GM23338 (cell line): Measurements from ENCODE around the gene SFT2D1. TPM values are rescaled to one million over a fixed set of nuclear protein-coding genes. Genes with fewer than 3 reads are reported as not detected.

Experiments
- ATAC-seq: fragments of 200-7000 bp; cut with Tn5 transposase; 3 replicates; pipeline ENCODE4 v1.9.1; 2020
- DNase-seq: peaks from one replicate; pipeline ENCODE4 v3.0.0-alpha.2; 2015; ENCODE audit warnings: low spot score
- H2AFZ ChIP-seq: fragments of 200-600 bp; sonication (generic); 2 replicates; pipeline ENCODE4 v1.8.0; 2016; ENCODE audit warnings: antibody characterized with exemption, mild to moderate bottlenecking, moderate library complexity
- H3F3A ChIP-seq: fragments of 200-600 bp; sonication (generic); replicated peaks from 2 replicates; pipeline ENCODE4 v1.8.0; 2017; ENCODE audit warnings: antibody characterized with exemption, mixed run types, low read depth
- H3K27ac ChIP-seq: fragments of 200-600 bp; sonication (generic); 2 replicates; pipeline ENCODE4 v1.6.1; 2016; ENCODE audit warnings: low read depth
- H3K27me3 ChIP-seq: fragments of 200-600 bp; sonication (generic); 2 replicates; pipeline ENCODE4 v1.8.0; 2016; ENCODE audit warnings: mild to moderate bottlenecking, mixed run types, moderate library complexity; ENCODE audit not compliant: insufficient read depth
- H3K36me3 ChIP-seq: fragments of 200-600 bp; sonication (generic); 2 replicates; pipeline ENCODE4 v1.8.0; 2016; ENCODE audit warnings: mild to moderate bottlenecking; ENCODE audit not compliant: insufficient read depth
- H3K4me1 ChIP-seq: fragments of 200-600 bp; sonication (generic); 2 replicates; pipeline ENCODE4 v1.8.0; 2016; ENCODE audit warnings: mild to moderate bottlenecking, moderate library complexity; ENCODE audit not compliant: insufficient read depth
- H3K4me2 ChIP-seq: fragments of 200-600 bp; sonication (generic); 2 replicates; pipeline ENCODE4 v1.7.1; 2017; ENCODE audit warnings: mixed run types
- H3K4me3 ChIP-seq: fragments of 200-600 bp; sonication (generic); 2 replicates; pipeline ENCODE4 v1.6.1; 2016; ENCODE audit warnings: mixed run types
- H3K79me2 ChIP-seq: fragments of 200-600 bp; sonication (generic); replicated peaks from 2 replicates; pipeline ENCODE4 v1.8.0; 2017; ENCODE audit warnings: mild to moderate bottlenecking; ENCODE audit not compliant: insufficient read depth
- H3K9me2 ChIP-seq: fragments of 200-600 bp; sonication (generic); 2 replicates; pipeline ENCODE4 v1.8.0; 2017; ENCODE audit not compliant: insufficient read depth
- H4K20me1 ChIP-seq: fragments of 200-600 bp; sonication (generic); replicated peaks from 2 replicates; pipeline ENCODE4 v1.8.0; 2017; ENCODE audit warnings: mild to moderate bottlenecking; ENCODE audit not compliant: insufficient read depth
- H3K27ac Mint-ChIP-seq: 2 replicates; pipeline ENCODE4 v1.8.0; 2020; ENCODE audit warnings: inconsistent platforms, mild to moderate bottlenecking, moderate library complexity, mixed read lengths
- H3K27me3 Mint-ChIP-seq: 3 replicates; pipeline ENCODE4 v1.8.0; 2022; ENCODE audit warnings: low read depth, mild to moderate bottlenecking, moderate library complexity, mixed read lengths, inconsistent platforms; ENCODE audit not compliant: insufficient read depth, poor library complexity
- H3K36me3 Mint-ChIP-seq: 3 replicates; pipeline ENCODE4 v1.8.0; 2021; ENCODE audit warnings: low read depth, mild to moderate bottlenecking, inconsistent platforms, moderate library complexity, mixed read lengths
- H3K4me1 Mint-ChIP-seq: 3 replicates; pipeline ENCODE4 v1.8.0; 2020; ENCODE audit warnings: mild to moderate bottlenecking, inconsistent platforms, mixed read lengths
- H3K4me3 Mint-ChIP-seq: 3 replicates; pipeline ENCODE4 v1.8.0; 2021; ENCODE audit warnings: moderate library complexity, mild to moderate bottlenecking, inconsistent platforms, mixed read lengths
- H3K9me3 Mint-ChIP-seq: 3 replicates; pipeline ENCODE4 v1.8.0; 2020; ENCODE audit warnings: moderate library complexity, mild to moderate bottlenecking, inconsistent platforms, mixed read lengths
- EZH2 ChIP-seq: fragments of 200-600 bp; sonication (generic); IDR thresholded peaks from one replicate; pipeline ENCODE4 v1.8.0; 2017; ENCODE audit warnings: antibody characterized with exemption, mild to moderate bottlenecking, low read depth; ENCODE audit not compliant: unreplicated experiment
- EZH2phosphoT487 ChIP-seq: fragments of 200-600 bp; sonication (generic); IDR thresholded peaks from one replicate; pipeline ENCODE4 v1.8.1; 2018; ENCODE audit warnings: antibody characterized with exemption; ENCODE audit not compliant: unreplicated experiment
- JUNB ChIP-seq: IDR thresholded peaks from one replicate; pipeline ENCODE4 v1.6.1; 2016; ENCODE audit warnings: antibody characterized with exemption; ENCODE audit not compliant: unreplicated experiment
- NANOG ChIP-seq: IDR thresholded peaks from 2 replicates; pipeline ENCODE4 v1.6.1; 2016; ENCODE audit warnings: antibody characterized with exemption, borderline replicate concordance
- POLR2AphosphoS5 ChIP-seq: IDR thresholded peaks from 2 replicates; pipeline ENCODE4 v1.6.1; 2016; ENCODE audit warnings: antibody characterized with exemption, low read depth
- STAT1 ChIP-seq: IDR thresholded peaks from one replicate; pipeline ENCODE4 v1.6.1; 2016; ENCODE audit warnings: antibody characterized with exemption; ENCODE audit not compliant: unreplicated experiment
- ZNF114 ChIP-seq: fragments of 250-450 bp; sonication (Bioruptor Pico); IDR thresholded peaks from 2 replicates; pipeline ENCODE4 v1.5.0; 2020; ENCODE audit warnings: mild to moderate bottlenecking, moderate library complexity
- ZNF331 ChIP-seq: fragments of 250-450 bp; sonication (Bioruptor Pico); IDR thresholded peaks from 2 replicates; pipeline ENCODE4 v1.5.0; 2020; ENCODE audit warnings: low read depth, mild to moderate bottlenecking, moderate library complexity
- polyA plus RNA-seq: library from polyadenylated mRNA; unstranded; fragments of >200 nt; fragmentation: Nextera tagmentation; extraction: Ambion mirVana; gene quantifications from 2 replicates; pipeline ENCODE4 v1.2.1, GENCODE V29; 2016
- total RNA-seq: library from RNA; depleted of rRNA; stranded (reverse); fragments of >200 nt; shearing (Covaris generic); gene quantifications from 2 replicates; pipeline ENCODE4 v1.2.3, GENCODE V29; 2014
- TF ChIP-seq, protein P1 (sequence below), 2 experiments: fragments of 200-600 bp in 1 of 2; sonication (generic) in 1 of 2; conservative IDR thresholded peaks; 2 replicates each; pipeline versions ENCODE4 v1.5.1 to v1.6.1; 2016 to 2017; ENCODE audit warnings: antibody characterized with exemption in 2 of 2, low read depth in 2 of 2, mild to moderate bottlenecking in 2 of 2, moderate library complexity in 1 of 2
- TF ChIP-seq, protein P2 (sequence below): IDR thresholded peaks from one replicate; pipeline ENCODE4 v1.6.1; 2018; ENCODE audit warnings: antibody characterized with exemption; ENCODE audit not compliant: unreplicated experiment
- TF ChIP-seq, protein P3 (sequence below): fragments of 250-450 bp; sonication (Bioruptor Pico); IDR thresholded peaks from 2 replicates; pipeline ENCODE4 v1.5.0; 2020; ENCODE audit warnings: mild to moderate bottlenecking, moderate library complexity
- TF ChIP-seq, protein P4 (sequence below): IDR thresholded peaks from 2 replicates; pipeline ENCODE4 v1.6.1; 2016; ENCODE audit warnings: antibody characterized with exemption

SFT2D1 gene
- total and polyA plus RNA-seq, 2 experiments from 2014 or later: 74.7 to 120 TPM

DNA sequence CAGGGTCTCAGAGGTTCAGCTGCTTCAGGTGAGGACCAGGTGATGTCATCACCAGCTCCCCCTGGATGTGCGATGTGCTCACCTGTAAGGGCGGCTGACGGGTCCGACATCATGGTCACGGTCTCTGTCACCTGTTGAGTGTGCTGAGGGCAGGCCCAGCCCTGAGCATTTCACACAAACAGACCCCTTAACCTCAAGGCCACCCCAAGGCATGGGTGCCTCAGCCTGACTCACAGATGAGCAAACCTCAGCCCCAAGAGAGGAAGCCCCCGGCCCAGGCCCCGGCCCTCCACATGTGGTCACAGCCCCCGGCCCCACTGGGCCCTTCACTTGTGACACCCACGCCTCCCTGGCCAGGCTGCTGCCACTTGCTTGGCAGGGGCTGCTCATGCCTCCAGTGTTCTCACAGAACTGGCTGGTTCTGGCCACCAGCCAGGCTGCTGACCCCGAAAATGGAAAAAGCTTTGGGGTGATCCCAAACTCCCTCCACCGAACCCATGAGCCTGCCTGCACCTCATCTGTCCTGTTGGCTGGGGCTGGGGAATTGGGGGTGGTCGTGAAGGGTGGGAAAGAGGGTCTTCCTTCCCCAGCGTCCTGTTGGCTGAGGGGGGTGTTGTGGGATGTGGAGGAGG is 67.5 kb downstream of the SFT2D1 start:
- H3K4me3 ChIP-seq: no peak overlapping the region
- no peaks in the 10 kb centered on the region for H3K9me2 ChIP-seq
- peaks cover 20% of the 10 kb centered on the region for H3K27me3 Mint-ChIP-seq
- H3K36me3 Mint-ChIP-seq: no peaks in the 10 kb centered on the region
- no peak overlapping the region for H3K27ac ChIP-seq
- H3K9me3 Mint-ChIP-seq: no peaks in the 10 kb centered on the region
- no peaks in the 10 kb centered on the region for H3K36me3 ChIP-seq
- ATAC-seq (no peak), DNase-seq (no peak)
- H4K20me1 ChIP-seq: no peaks in the 10 kb centered on the region
- no peaks in the 10 kb centered on the region for H3K4me1 Mint-ChIP-seq
- peaks cover 9% of the 10 kb centered on the region for H3F3A ChIP-seq
- H3K27me3 ChIP-seq: peaks cover 2% of the 10 kb centered on the region
- no peak overlapping the region for H3K27ac Mint-ChIP-seq
- no peaks in the 10 kb centered on the region for H3K4me1 ChIP-seq
- TF ChIP-seq, protein P1, sequence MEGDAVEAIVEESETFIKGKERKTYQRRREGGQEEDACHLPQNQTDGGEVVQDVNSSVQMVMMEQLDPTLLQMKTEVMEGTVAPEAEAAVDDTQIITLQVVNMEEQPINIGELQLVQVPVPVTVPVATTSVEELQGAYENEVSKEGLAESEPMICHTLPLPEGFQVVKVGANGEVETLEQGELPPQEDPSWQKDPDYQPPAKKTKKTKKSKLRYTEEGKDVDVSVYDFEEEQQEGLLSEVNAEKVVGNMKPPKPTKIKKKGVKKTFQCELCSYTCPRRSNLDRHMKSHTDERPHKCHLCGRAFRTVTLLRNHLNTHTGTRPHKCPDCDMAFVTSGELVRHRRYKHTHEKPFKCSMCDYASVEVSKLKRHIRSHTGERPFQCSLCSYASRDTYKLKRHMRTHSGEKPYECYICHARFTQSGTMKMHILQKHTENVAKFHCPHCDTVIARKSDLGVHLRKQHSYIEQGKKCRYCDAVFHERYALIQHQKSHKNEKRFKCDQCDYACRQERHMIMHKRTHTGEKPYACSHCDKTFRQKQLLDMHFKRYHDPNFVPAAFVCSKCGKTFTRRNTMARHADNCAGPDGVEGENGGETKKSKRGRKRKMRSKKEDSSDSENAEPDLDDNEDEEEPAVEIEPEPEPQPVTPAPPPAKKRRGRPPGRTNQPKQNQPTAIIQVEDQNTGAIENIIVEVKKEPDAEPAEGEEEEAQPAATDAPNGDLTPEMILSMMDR (conservative IDR thresholded peaks at IDR 0.05; ENCODE audit: low read depth in 2 of 2): no peak
- no peak for TF ChIP-seq EZH2phosphoT487
- TF ChIP-seq STAT1: no peak
- no peak for TF ChIP-seq ZNF114 (CRISPR knock-in tag)
- TF ChIP-seq, protein P2, sequence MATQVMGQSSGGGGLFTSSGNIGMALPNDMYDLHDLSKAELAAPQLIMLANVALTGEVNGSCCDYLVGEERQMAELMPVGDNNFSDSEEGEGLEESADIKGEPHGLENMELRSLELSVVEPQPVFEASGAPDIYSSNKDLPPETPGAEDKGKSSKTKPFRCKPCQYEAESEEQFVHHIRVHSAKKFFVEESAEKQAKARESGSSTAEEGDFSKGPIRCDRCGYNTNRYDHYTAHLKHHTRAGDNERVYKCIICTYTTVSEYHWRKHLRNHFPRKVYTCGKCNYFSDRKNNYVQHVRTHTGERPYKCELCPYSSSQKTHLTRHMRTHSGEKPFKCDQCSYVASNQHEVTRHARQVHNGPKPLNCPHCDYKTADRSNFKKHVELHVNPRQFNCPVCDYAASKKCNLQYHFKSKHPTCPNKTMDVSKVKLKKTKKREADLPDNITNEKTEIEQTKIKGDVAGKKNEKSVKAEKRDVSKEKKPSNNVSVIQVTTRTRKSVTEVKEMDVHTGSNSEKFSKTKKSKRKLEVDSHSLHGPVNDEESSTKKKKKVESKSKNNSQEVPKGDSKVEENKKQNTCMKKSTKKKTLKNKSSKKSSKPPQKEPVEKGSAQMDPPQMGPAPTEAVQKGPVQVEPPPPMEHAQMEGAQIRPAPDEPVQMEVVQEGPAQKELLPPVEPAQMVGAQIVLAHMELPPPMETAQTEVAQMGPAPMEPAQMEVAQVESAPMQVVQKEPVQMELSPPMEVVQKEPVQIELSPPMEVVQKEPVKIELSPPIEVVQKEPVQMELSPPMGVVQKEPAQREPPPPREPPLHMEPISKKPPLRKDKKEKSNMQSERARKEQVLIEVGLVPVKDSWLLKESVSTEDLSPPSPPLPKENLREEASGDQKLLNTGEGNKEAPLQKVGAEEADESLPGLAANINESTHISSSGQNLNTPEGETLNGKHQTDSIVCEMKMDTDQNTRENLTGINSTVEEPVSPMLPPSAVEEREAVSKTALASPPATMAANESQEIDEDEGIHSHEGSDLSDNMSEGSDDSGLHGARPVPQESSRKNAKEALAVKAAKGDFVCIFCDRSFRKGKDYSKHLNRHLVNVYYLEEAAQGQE: no peak
- no peak for TF ChIP-seq ZNF331 (CRISPR knock-in tag)
- no peak for TF ChIP-seq EZH2
- no peak for TF ChIP-seq NANOG
- TF ChIP-seq, protein P3, sequence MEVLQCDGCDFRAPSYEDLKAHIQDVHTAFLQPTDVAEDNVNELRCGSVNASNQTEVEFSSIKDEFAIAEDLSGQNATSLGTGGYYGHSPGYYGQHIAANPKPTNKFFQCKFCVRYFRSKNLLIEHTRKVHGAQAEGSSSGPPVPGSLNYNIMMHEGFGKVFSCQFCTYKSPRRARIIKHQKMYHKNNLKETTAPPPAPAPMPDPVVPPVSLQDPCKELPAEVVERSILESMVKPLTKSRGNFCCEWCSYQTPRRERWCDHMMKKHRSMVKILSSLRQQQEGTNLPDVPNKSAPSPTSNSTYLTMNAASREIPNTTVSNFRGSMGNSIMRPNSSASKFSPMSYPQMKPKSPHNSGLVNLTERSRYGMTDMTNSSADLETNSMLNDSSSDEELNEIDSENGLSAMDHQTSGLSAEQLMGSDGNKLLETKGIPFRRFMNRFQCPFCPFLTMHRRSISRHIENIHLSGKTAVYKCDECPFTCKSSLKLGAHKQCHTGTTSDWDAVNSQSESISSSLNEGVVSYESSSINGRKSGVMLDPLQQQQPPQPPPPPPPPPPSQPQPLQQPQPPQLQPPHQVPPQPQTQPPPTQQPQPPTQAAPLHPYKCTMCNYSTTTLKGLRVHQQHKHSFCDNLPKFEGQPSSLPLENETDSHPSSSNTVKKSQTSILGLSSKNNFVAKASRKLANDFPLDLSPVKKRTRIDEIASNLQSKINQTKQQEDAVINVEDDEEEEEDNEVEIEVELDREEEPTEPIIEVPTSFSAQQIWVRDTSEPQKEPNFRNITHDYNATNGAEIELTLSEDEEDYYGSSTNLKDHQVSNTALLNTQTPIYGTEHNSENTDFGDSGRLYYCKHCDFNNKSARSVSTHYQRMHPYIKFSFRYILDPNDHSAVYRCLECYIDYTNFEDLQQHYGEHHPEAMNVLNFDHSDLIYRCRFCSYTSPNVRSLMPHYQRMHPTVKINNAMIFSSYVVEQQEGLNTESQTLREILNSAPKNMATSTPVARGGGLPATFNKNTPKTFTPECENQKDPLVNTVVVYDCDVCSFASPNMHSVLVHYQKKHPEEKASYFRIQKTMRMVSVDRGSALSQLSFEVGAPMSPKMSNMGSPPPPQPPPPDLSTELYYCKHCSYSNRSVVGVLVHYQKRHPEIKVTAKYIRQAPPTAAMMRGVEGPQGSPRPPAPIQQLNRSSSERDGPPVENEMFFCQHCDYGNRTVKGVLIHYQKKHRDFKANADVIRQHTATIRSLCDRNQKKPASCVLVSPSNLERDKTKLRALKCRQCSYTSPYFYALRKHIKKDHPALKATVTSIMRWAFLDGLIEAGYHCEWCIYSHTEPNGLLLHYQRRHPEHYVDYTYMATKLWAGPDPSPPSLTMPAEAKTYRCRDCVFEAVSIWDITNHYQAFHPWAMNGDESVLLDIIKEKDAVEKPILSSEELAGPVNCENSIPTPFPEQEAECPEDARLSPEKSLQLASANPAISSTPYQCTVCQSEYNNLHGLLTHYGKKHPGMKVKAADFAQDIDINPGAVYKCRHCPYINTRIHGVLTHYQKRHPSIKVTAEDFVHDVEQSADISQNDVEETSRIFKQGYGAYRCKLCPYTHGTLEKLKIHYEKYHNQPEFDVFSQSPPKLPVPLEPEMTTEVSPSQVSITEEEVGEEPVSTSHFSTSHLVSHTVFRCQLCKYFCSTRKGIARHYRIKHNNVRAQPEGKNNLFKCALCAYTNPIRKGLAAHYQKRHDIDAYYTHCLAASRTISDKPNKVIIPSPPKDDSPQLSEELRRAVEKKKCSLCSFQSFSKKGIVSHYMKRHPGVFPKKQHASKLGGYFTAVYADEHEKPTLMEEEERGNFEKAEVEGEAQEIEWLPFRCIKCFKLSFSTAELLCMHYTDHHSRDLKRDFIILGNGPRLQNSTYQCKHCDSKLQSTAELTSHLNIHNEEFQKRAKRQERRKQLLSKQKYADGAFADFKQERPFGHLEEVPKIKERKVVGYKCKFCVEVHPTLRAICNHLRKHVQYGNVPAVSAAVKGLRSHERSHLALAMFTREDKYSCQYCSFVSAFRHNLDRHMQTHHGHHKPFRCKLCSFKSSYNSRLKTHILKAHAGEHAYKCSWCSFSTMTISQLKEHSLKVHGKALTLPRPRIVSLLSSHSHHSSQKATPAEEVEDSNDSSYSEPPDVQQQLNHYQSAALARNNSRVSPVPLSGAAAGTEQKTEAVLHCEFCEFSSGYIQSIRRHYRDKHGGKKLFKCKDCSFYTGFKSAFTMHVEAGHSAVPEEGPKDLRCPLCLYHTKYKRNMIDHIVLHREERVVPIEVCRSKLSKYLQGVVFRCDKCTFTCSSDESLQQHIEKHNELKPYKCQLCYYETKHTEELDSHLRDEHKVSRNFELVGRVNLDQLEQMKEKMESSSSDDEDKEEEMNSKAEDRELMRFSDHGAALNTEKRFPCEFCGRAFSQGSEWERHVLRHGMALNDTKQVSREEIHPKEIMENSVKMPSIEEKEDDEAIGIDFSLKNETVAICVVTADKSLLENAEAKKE (CRISPR knock-in tag): no peak
- TF ChIP-seq JUNB: no peak
- no peak for TF ChIP-seq POLR2AphosphoS5
- TF ChIP-seq, protein P4, sequence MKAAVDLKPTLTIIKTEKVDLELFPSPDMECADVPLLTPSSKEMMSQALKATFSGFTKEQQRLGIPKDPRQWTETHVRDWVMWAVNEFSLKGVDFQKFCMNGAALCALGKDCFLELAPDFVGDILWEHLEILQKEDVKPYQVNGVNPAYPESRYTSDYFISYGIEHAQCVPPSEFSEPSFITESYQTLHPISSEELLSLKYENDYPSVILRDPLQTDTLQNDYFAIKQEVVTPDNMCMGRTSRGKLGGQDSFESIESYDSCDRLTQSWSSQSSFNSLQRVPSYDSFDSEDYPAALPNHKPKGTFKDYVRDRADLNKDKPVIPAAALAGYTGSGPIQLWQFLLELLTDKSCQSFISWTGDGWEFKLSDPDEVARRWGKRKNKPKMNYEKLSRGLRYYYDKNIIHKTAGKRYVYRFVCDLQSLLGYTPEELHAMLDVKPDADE: no peak
- H3K4me3 Mint-ChIP-seq: no peak overlapping the region
- no peaks in the 10 kb centered on the region for H3K79me2 ChIP-seq
- no peak overlapping the region; the same call in 1 of the 2 replicates for H2AFZ ChIP-seq
- no peak overlapping the region for H3K4me2 ChIP-seq
